ENCODE measurements around the gene NAA80.

NAA80 gene

GRCh38 chr3:50338965-50339364 lies 39.8 kb upstream of the NAA80 start:
- H3K9ac ChIP-seq (ENCODE audit: low read length), result peak overlapping the region; percentile 89
- no peaks in the 10 kb centered on the region for H3K36me3 ChIP-seq (ENCODE audit: control insufficient read depth, insufficient read depth, low read length)
- H3K4me3 ChIP-seq (ENCODE audit: low read length), result no peak overlapping the region
- H3K9me3 ChIP-seq (ENCODE audit: control insufficient read depth, low read length), result no peaks in the 10 kb centered on the region
- no peaks in the 10 kb centered on the region for H3K27me3 ChIP-seq (ENCODE audit: control insufficient read depth, insufficient read depth, low read length)
- H3K4me1 ChIP-seq (ENCODE audit: control insufficient read depth, insufficient read depth, low read length), result peaks cover 60% of the 10 kb centered on the region

GRCh38 chr3:50337175-50337861 lies 38.1 kb upstream of the NAA80 start:
- peaks cover 63% of the 10 kb centered on the region for H3K4me1 ChIP-seq (ENCODE audit: control insufficient read depth, insufficient read depth, low read length)
- H3K4me3 ChIP-seq (ENCODE audit: low read length), result peak overlapping the region; percentile 83
- peak overlapping the region; percentile 89 for H3K9ac ChIP-seq (ENCODE audit: low read length)

DNA sequence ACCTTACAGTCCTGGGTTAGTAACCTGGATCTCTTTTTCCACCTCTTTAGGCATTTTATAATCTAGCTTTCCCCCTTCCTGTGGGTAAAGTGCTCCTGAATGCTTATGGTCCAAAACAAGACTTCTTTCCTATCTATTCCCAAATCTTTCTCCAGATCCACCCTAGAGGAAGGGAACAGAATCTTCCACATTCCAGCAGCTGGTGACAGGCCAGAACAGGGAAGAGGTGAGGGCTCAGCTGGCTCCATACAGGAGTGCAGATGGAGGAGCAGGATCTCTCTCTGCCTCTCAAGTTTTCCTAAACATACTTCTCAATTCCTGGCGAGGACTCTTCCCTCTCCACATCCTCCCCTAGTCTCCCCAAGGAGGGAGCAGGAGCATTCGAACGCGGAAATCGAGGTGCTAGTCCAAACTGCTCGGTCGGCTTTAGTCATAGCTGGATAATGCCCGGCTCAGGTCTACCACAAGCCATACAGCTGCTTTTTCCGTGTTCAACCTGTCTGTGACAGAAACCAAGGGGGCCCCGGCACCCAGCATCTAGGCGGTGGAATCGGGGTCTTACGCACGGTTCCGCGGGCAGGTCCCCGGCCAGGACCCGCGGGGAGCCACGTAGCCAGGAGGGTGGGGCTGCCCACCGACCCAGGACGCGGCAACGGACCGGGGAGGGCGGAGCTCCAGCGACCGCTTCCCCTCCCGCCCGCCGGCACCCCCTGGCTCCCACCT lies 37.4 kb upstream of the NAA80 start:
- no peaks in the 10 kb centered on the region for H3K9me3 ChIP-seq (ENCODE audit: control insufficient read depth, low read length)
- H3K36me3 ChIP-seq (ENCODE audit: control insufficient read depth, insufficient read depth, low read length), result no peaks in the 10 kb centered on the region
- peak overlapping the region; percentile 83 for H3K4me3 ChIP-seq (ENCODE audit: low read length)
- peak overlapping the region; percentile 89 for H3K9ac ChIP-seq (ENCODE audit: low read length)
- H3K4me1 ChIP-seq (ENCODE audit: control insufficient read depth, insufficient read depth, low read length), result peaks cover 59% of the 10 kb centered on the region
- H3K27me3 ChIP-seq (ENCODE audit: control insufficient read depth, insufficient read depth, low read length), result no peaks in the 10 kb centered on the region

More at GRCh38 chr3:50337175-50337861, 38.1 kb upstream of the NAA80 start:
- no peaks in the 10 kb centered on the region for H3K27me3 ChIP-seq (ENCODE audit: control insufficient read depth, insufficient read depth, low read length)
- no peaks in the 10 kb centered on the region for H3K9me3 ChIP-seq (ENCODE audit: control insufficient read depth, low read length)
- H3K36me3 ChIP-seq (ENCODE audit: control insufficient read depth, insufficient read depth, low read length), result no peaks in the 10 kb centered on the region

DNA sequence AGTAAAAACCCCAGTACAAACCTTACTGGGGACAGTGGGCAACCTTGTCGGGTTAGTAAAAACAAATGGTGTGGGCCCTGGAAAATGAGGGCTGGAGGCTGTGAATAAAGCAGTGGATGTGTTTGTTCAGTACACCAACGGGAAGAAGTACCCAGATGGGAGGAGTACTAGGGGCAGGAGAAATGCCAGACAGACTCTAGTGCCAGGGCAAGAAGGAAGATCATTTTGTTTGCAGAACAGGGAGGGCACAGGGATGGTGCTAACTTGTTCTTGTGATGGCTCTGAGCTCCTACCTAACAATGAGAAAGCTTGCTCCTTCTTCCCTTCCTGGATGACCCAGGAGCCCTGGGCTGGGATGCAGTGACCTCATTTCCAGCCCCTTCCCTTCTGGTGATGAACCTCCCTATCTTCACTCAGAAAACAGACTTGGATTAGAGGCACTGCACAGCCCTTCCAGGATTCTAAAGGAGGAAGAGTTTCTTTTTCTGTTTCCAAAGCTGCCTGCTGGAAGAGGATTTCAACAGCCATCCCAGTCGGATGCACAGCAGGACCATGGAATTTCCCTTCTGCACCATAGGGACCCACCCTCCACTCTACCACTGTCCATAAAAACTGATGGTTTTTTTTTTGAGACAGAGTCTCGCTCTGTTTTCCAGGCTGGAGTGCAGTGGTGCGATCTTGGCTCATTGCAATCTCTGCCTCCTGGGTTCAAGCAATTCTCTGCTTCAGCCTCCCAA lies 35.3 kb upstream of the NAA80 start:
- H3K4me1 ChIP-seq (ENCODE audit: control insufficient read depth, insufficient read depth, low read length), result peaks cover 40% of the 10 kb centered on the region
- H3K9ac ChIP-seq (ENCODE audit: low read length), result peak overlapping the region; percentile 15
- H3K4me3 ChIP-seq (ENCODE audit: low read length), result no peak overlapping the region
- H3K36me3 ChIP-seq (ENCODE audit: control insufficient read depth, insufficient read depth, low read length), result peaks cover 17% of the 10 kb centered on the region
- no peaks in the 10 kb centered on the region for H3K27me3 ChIP-seq (ENCODE audit: control insufficient read depth, insufficient read depth, low read length)
- no peaks in the 10 kb centered on the region for H3K9me3 ChIP-seq (ENCODE audit: control insufficient read depth, low read length)

DNA sequence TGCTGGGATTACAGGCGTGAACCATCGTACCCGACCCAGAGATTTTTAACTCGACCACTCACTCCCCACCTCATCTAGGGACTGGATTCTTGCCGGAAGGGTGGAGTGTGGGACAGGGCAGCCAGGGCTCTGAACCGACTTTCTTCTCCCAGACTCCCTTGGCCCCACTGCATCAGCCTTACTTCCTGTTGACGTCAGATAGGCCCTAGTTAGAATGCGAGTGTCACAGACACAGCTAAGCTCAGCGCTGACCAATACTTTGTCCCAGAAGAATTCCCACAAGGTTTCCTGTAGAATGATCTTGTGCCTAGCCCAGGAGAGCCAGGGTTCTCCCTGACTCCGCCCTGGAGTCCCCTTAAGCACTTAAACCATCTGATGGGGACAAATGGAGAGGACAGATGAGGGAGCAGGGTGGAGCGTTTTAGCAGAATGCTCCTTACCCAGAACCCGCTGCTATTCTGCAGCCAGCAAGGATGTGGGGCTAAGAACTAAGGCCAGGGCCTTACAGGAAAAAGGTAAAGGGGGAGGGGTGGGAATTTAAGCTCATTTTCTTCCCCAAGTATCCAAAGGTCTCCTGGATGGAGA lies 34.6 kb upstream of the NAA80 start:
- peak overlapping the region; percentile 15 for H3K9ac ChIP-seq (ENCODE audit: low read length)
- H3K4me1 ChIP-seq (ENCODE audit: control insufficient read depth, insufficient read depth, low read length), result peaks cover 38% of the 10 kb centered on the region

DNA sequence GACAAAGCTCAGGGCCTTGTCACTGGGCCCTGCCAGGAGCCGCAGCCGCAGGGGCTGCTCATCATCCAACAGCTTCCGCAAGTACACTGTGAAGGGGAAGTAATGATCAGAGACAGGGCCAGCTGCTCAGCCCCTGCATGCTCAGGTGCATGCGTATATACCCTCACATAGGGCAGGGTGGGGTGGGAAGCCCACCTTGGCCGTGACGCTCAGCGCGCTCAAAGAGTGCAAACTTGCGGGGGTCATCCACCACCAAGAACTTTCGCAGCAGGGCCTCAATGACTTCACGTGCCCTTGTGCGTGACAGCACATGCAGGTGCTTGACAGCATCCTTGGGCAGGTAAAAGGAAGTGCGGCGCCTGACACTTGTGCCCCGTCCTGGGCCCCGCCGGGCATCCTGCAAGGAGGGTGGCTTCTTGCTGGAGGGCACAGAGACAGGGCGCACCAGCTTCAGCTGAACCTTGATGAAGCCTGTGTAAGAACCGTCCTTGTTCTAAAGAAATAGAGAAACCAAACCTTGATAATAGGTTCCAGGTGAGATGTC lies 32.2 kb upstream of the NAA80 start:
- Histone ChIP-seq H3K4me3 (ENCODE audit: low read length) (no peak overlapping the region), H3K9ac (ENCODE audit: low read length) (no peak overlapping the region), H3K27me3 (ENCODE audit: control insufficient read depth, insufficient read depth, low read length) (no peaks in the 10 kb centered on the region), H3K4me1 (ENCODE audit: control insufficient read depth, insufficient read depth, low read length) (peaks cover 41% of the 10 kb centered on the region), H3K9me3 (ENCODE audit: control insufficient read depth, low read length) (no peaks in the 10 kb centered on the region), H3K36me3 (ENCODE audit: control insufficient read depth, insufficient read depth, low read length) (peaks cover 17% of the 10 kb centered on the region)

More for the DNA sequence above, 34.6 kb upstream of the NAA80 start:
- Histone ChIP-seq H3K9me3 (ENCODE audit: control insufficient read depth, low read length) (no peaks in the 10 kb centered on the region), H3K36me3 (ENCODE audit: control insufficient read depth, insufficient read depth, low read length) (peaks cover 17% of the 10 kb centered on the region), H3K4me3 (ENCODE audit: low read length) (no peak overlapping the region), H3K27me3 (ENCODE audit: control insufficient read depth, insufficient read depth, low read length) (no peaks in the 10 kb centered on the region)

DNA sequence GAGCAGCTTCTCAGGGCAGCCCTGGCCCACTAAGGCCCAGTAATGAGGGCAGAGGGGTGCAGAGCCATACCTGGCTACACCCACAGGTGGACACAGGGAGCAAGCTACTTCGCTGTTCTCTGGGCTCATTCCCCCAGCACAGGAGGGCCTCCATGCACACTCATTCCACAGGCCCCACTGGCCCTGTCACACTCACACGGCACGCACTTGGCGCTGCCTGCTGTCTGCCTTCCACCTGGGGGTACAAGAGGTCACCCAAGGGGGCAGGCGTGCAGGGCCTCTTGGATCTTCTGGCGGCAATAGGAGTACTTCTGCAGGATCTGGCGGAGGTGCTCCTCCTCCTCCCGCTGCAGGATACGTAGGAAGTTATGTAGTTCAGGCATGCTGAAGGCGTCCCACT lies 31.1 kb upstream of the NAA80 start:
- H3K9me3 ChIP-seq (ENCODE audit: control insufficient read depth, low read length), result no peaks in the 10 kb centered on the region
- no peak overlapping the region for H3K4me3 ChIP-seq (ENCODE audit: low read length)
- peaks cover 17% of the 10 kb centered on the region for H3K36me3 ChIP-seq (ENCODE audit: control insufficient read depth, insufficient read depth, low read length)
- H3K4me1 ChIP-seq (ENCODE audit: control insufficient read depth, insufficient read depth, low read length), result peaks cover 31% of the 10 kb centered on the region
- no peaks in the 10 kb centered on the region for H3K27me3 ChIP-seq (ENCODE audit: control insufficient read depth, insufficient read depth, low read length)
- H3K9ac ChIP-seq (ENCODE audit: low read length), result no peak overlapping the region

DNA sequence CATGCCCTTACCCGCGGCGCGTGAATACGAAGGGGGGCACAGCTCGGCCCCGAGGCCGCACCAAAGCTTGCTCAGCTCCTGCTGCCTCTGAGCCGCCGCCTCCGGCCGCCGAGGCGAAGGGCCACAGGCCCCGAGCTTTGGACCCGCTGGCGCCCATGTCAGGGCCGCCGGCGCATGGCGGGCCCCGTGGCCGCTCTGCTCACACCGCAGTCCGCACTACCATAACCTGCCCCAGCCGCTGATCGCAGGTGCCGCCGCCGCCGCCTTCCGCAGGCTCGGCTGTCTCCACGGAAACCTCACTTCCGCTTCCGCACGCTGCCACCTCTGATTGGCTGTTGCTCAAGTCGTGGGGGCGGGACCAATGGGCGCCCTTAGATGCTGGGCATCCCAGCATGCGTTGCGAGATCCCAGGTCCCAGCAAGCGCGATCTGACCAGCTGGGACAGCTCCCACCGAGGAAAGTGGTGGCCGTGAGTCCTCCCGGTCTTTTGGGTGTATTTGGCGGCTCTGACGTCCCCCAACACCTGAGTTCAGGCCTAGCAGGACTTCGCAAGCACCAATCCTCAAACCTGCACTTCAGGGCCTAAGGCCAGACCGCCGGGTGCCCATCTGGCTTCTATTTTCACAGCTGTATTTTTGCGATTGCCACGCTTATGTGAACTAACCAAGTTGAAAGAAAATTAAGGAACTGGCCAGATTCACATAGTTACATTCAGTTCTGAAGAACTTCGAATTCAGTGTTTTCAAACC lies 28.9 kb upstream of the NAA80 start, which contains the start of gene TUSC2:
Gene TUSC2 (minus strand): TSS at position 281 of the 749 bp plus-strand sequence. CDS start 124 bp downstream, at position 157.
- peaks cover 21% of the 10 kb centered on the region for H3K4me1 ChIP-seq (ENCODE audit: control insufficient read depth, insufficient read depth, low read length)
- H3K36me3 ChIP-seq (ENCODE audit: control insufficient read depth, insufficient read depth, low read length), result peaks cover 17% of the 10 kb centered on the region
- no peaks in the 10 kb centered on the region for H3K9me3 ChIP-seq (ENCODE audit: control insufficient read depth, low read length)
- H3K9ac ChIP-seq (ENCODE audit: low read length), result peak within 1 kb of the TSS; percentile 87
- peak within 1 kb of the TSS; percentile 85 for H3K4me3 ChIP-seq (ENCODE audit: low read length)
- no peaks in the 10 kb centered on the region for H3K27me3 ChIP-seq (ENCODE audit: control insufficient read depth, insufficient read depth, low read length)

DNA sequence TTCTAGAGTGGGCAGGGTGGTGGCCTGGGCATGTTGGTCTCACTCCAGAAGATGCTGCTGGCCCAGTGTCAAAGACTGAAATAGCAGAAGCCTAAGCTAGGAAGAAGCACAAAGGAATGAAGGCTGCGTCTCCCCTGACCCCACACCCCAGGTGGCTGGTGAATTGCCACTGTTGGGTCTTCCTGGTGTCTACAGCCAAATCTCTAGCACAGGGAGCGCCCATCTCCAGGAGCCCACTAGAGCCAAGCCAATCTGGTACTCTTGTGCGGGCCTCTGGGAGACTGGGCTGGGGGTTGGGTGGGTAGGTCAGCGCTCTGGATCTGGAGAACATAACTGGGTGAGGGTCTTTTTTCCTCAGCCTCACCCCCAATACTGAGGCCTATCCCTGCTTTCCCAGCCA lies 27.9 kb upstream of the NAA80 start:
- Histone ChIP-seq H3K9ac (ENCODE audit: low read length) (peak overlapping the region; percentile 87), H3K9me3 (ENCODE audit: control insufficient read depth, low read length) (no peaks in the 10 kb centered on the region), H3K36me3 (ENCODE audit: control insufficient read depth, insufficient read depth, low read length) (peaks cover 17% of the 10 kb centered on the region), H3K27me3 (ENCODE audit: control insufficient read depth, insufficient read depth, low read length) (no peaks in the 10 kb centered on the region), H3K4me1 (ENCODE audit: control insufficient read depth, insufficient read depth, low read length) (peaks cover 30% of the 10 kb centered on the region), H3K4me3 (ENCODE audit: low read length) (peak overlapping the region; percentile 85)

DNA sequence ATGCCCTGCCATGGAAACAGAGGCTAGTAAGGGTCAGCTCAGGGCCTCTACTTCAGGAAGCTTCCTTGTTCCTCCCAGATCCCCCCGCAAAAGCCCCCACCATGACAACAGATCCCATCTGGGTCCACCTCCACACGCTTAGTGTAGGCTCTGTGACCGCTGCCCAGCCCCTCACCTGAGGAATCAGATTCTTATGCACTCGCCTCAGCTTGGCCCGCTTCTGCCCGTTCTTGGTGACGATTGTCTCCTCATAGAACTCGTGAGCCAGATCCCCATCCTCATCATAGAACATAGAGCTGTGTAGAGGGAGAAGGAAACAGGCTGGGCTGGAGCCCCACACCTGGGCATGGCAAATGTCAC lies 27.0 kb upstream of the NAA80 start:
- Histone ChIP-seq H3K4me1 (ENCODE audit: control insufficient read depth, insufficient read depth, low read length) (peaks cover 35% of the 10 kb centered on the region), H3K9me3 (ENCODE audit: control insufficient read depth, low read length) (no peaks in the 10 kb centered on the region), H3K27me3 (ENCODE audit: control insufficient read depth, insufficient read depth, low read length) (no peaks in the 10 kb centered on the region), H3K4me3 (ENCODE audit: low read length) (no peak overlapping the region), H3K9ac (ENCODE audit: low read length) (no peak overlapping the region), H3K36me3 (ENCODE audit: control insufficient read depth, insufficient read depth, low read length) (peaks cover 14% of the 10 kb centered on the region)

DNA sequence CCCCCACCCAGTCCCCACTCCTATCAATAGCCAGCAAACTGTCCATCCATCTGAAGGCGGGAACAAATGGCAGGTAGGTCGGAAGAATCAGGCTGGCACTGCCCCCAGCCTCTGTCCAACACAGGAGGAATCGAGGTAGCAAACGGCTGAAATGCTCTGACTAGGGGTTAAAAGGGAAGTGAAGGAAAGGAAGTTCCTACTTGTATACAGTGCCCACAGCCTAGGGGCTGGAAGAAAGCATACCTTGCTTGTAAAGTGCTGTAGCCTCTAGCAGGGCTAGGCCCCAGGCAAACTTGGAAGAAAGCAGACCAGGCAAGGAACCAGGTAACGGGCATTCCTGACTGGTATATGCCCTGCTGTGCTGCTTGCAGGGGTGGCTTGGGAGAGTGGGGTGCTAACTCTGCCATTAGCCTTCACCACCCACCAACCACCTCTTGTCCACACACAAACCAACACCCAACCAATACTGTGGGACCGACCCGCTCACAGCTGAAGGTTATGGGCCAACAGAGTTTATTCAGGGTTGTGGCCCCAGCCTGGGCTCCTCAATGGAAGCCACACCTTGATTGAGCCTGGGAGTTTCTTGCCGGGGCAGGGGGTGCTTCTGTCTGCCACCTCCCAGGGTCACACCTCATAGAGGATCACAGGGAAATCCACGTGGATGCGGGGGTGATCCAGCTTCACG lies 26.4 kb upstream of the NAA80 start:
- Histone ChIP-seq H3K27me3 (ENCODE audit: control insufficient read depth, insufficient read depth, low read length) (no peaks in the 10 kb centered on the region), H3K36me3 (ENCODE audit: control insufficient read depth, insufficient read depth, low read length) (peaks cover 9% of the 10 kb centered on the region), H3K4me1 (ENCODE audit: control insufficient read depth, insufficient read depth, low read length) (peaks cover 36% of the 10 kb centered on the region), H3K4me3 (ENCODE audit: low read length) (no peak overlapping the region), H3K9ac (ENCODE audit: low read length) (no peak overlapping the region), H3K9me3 (ENCODE audit: control insufficient read depth, low read length) (no peaks in the 10 kb centered on the region)

Measured in mucosa of stomach (tissue), 1 donor.